Hematopoietic multipotent progenitor cell treated with erythropoietin and hydrocortisone succinate and interleukin-3 and kit ligand, for 17 days (in vitro differentiated cells): ENCODE measurements around the gene WFS1.

Experiments
- DNase-seq: peaks from one replicate; pipeline ENCODE4 v3.0.0-alpha.2; 2015; ENCODE audit warnings: low spot score

WFS1 gene

GRCh38 chr4:6300359-6300758 lies 30.7 kb downstream of the WFS1 start:
- no peak for DNase-seq

GRCh38 chr4:6301051-6301731 lies 31.5 kb downstream of the WFS1 start:
- no peak for DNase-seq

- DNase-seq = no peak
These were observed 32.2 kb downstream of the WFS1 start for GRCh38 chr4:6301732-6302442.

- DNase-seq = no peak
These were observed 33.2 kb downstream of the WFS1 start for GRCh38 chr4:6302869-6303268.

GRCh38 chr4:6303943-6304342 lies 34.3 kb downstream of the WFS1 start:
- no peak for DNase-seq

- no peak for DNase-seq
These were observed 36.6 kb downstream of the WFS1 start for GRCh38 chr4:6306299-6306698.

DNA sequence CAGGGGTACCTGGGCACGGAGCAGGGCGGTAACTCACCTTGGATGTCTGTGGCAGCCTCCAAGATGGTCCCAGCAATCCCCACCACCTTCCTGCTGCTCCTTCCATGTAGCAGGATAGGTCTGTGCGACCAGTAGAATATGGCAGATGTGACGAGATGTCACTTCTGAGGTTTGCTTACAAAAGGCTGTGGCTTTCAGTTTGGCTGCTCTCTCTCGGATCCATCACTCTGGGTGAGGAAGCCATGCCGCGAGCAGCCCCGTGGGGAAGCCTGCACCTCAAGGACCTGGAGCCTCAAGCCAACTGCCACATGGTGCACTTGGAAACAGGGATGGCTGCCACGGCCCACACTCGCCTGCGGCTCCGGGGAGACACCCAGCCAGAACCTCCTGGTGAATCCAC lies 37.6 kb downstream of the WFS1 start:
- no peak for DNase-seq

- no peak for DNase-seq
These were observed 38.2 kb downstream of the WFS1 start for GRCh38 chr4:6307891-6308290.

- DNase-seq = no peak
These were observed 39.4 kb downstream of the WFS1 start for GRCh38 chr4:6308899-6309643.

DNA sequence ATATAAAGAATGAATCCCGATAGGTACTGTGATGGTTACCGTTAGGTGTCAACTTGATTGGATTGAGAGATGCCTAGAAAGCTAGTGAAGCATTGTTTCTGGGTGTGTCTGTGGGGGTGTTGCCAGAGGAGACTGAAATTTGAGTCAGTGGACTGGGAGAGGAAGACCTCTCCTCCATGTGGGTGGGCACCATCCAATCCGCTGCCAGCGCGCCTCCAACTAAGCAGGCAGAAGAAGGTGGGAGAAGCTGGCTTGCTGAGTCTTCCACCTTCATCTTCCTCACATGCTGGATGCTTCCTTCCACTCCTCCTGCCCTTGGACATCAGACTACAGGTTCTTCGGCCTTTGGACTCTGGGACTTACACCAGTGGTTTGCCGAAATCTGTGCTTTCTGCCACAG lies 40.1 kb downstream of the WFS1 start:
- DNase-seq = no peak

GRCh38 chr4:6313216-6313615 lies 43.6 kb downstream of the WFS1 start:
- no peak for DNase-seq

DNA sequence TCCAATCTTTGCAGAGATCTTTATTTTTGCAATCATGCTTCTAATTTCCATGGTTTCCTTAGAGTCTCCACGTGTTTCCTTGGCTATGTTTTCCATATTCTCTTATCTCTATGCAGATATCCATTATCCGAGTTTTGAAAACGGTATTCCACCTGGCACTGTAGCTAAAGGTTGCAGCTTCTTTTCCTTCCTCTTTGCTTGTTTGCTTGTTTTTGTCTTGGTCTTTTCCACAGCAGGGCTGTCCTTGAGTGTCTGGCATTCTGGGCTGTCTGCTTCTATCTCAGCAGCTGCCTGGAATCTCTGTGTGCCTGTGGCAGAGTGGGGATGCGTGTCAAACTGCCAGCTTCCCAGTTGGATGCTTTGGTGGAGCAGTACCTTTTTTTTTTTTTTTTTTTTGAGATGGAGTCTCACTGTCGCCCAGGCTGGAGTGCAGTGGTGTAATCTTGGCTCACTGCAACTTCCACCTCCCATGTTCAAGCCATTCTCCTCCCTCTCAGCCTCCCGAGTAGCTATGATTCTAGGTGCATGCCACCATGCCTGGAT lies 46.9 kb downstream of the WFS1 start:
- no peak for DNase-seq

DNA sequence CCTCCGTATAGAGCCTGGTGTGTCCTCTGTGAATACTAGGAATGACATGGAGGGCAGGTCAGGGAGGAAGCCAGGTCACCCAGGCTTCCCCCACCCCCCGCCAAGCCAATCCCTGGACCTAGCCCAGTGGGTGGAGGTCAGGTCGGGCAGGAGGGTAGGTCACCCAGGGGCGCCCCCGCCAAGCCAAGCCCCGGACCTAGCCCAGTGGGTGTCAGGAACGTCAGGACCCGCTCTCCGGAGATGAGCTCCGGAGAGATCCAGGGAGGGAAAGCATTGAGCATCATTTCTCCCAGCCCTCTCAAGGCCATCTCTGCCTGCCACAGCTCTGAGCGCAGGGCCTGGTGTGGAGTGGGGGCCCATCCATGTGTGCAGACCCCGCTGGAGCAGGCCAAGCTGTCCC lies 48.6 kb downstream of the WFS1 start:
- no peak for DNase-seq

DNA sequence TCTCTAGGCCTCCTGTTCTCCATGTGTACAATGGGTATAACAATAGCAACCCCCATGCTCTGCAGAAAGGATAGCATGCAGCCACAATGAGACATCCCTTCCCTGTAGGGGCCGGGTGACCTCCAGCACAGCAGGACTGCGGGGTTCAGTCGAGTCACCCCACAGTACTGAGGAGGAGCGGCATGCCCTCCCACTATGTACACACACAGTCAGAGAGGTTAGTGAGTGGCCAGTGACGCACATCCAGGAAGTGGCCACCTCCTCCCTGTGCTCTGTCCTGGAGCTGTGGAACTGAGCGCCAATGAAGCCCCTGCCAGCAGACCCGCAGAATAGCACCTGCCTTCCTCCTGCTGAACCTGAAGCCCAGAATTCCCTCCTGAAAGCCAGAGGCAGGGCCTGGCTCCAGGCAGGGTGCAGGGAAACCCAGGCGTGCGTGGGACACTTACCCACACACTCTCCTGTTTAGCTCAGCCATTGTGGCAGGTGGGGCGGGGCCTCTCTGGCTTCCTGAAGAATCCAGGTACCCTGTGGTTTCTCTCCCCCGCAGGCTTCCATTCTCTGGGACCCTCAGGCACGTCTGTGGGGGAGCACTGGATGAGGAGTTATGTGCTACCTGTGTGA lies 50.0 kb downstream of the WFS1 start:
- DNase-seq = no peak

DNA sequence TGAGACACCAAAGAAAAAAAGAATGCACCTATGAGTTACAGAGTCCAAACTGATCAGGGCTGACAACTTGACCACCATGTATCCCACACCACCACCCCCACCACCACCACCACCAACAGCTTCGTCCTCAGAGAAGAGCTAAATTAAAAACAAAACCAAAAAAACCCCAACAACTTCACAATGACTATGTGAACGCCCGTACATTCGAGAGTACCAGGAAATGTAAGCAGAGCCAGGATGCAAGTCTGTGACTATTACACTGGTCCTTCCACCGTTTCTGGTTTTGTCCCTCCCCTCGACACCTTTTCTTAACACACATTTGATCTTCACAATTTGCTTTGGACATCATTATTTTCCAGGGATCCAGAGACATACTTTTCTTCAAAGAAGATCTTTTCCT lies 51.0 kb downstream of the WFS1 start:
- no peak for DNase-seq

DNA sequence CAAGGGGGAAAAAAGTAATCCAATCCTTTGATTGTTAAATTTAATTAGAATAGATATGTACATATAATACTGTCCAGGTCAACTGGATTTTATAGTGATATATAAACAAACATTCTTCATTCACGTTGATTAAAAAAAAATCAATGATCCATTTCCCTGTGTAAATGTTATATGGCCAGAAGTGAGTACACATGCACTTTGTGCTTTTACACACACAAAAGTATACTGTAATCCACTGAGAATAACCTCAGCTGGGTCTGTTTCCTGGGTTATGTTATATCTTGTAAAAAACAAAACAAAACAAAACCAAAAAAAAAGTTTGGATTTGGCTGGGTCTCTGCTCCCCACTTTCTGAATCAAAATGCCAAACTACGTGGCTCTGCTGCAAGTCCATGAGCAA lies 51.7 kb downstream of the WFS1 start:
- no peak for DNase-seq

GRCh38 chr4:6322067-6322760 lies 52.6 kb downstream of the WFS1 start:
- DNase-seq = no peak

- DNase-seq = no peak
These were observed 53.3 kb downstream of the WFS1 start for GRCh38 chr4:6322761-6323566.

DNA sequence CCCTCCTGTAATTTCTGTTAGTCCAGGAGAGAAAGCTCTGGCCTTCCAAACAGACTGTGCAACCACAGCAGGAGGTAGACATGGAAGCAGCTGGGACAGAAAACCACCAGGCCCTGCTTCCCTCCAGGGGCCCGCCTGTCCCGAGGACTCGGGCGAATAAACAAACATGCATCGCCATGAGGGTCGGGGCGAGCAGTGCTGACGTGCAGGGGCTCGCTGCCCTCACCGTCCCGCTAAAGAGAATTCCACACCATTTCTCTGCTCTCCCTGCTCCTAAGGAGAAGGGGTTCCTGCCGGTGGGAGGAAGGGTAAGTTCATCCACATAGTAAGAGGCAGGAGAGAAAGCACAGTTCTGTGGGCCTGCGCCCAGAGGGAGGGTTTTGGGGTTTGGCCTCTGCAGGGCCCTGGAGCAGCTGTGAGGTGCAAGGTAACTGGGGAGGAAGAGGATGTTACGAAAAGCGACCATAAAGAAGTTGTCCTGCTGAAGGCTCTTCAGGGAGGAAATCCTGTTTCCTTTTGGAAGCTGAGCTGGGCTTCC lies 54.9 kb downstream of the WFS1 start:
- DNase-seq = no peak

DNA sequence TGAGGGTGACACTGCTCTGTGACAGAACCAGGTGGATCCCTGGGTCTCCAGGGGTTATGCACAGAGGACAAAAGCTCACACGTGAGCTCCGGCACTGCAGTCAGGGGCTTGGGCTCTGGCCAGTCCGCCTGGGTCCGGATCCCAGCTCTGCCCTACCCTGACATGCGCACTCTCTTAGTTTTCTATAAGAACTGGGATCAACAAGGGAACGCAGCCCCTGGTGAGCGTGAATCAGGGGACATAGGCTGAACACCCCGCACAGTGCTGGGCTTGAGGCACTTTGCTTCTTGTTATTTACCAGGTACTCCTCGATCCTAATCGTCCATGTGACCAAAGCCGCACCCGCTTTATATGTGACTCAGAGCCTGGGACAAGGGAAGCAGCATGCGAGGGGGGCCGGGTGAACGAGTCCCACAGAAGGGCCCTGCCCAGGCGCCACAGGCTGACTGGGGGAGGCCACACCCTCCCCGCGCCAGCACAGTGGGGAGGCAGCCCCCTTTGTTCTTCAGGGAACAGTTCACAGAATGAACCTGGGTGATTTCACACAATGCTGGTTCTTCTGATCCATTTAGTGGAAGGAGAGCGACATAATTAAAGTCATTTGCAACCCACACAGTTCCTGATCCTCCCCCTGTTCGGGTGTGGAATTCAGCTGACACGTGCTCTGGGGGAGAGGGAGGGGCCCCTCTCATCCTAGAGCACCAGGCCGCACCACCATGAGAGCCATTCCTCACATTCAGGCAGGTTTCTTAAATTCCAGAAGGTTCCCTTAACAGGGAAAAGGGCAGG lies 55.5 kb downstream of the WFS1 start:
- no peak for DNase-seq
